Loucy (cell line): ENCODE measurements around the gene MOGAT3.

Experiments
- EZH2phosphoT487 ChIP-seq: fragments of 200-600 bp; IDR thresholded peaks from 2 replicates; pipeline ENCODE4 v1.6.1; 2018; ENCODE audit warnings: antibody characterized with exemption, mild to moderate bottlenecking, moderate library complexity, borderline replicate concordance
- TF ChIP-seq, protein P1 (sequence below): fragments of 200-600 bp; sonication (generic); conservative IDR thresholded peaks from 2 replicates; pipeline ENCODE4 v1.5.1; 2014; ENCODE audit warnings: mild to moderate bottlenecking, antibody characterized with exemption, low read length

DNA sequence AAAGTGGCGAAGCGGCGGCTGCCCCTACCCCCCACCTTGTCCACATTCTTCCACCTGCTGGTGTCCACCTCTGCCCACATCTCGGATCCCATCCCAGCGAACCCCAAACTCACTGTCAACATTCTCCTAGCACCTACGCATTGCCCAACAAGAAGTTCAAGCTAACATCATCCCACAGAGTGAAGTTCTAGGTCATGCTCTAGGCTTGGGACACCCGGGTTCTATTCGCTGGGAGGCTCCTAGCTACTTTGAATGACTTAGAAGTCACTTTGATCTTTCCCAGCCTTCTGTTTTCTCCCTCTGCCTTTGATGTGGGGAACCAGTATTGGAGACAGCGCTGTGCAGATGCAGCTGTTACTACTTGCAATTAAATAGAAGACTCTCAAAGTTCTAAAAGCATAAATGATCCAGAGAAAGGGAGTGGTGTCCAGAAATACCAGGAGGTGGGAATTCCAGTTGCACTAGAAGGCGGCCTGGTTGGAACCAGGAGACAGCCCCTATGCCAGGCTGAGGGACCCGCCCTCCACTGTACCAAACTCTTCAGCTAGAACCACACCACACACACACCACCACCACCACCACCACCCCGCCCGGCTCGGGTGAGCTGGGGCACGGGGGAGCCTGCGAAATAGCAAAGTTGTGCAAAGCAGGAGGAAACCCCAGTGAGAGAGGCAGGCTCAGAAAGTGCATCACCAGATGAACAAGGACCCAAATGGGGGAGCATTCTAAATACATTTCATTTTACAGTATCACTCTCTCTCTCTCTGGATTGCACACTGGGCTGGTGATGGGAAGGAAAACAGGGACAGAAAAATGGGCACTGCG, 30.0 kb downstream of the MOGAT3 start:
- TF ChIP-seq, protein P1, sequence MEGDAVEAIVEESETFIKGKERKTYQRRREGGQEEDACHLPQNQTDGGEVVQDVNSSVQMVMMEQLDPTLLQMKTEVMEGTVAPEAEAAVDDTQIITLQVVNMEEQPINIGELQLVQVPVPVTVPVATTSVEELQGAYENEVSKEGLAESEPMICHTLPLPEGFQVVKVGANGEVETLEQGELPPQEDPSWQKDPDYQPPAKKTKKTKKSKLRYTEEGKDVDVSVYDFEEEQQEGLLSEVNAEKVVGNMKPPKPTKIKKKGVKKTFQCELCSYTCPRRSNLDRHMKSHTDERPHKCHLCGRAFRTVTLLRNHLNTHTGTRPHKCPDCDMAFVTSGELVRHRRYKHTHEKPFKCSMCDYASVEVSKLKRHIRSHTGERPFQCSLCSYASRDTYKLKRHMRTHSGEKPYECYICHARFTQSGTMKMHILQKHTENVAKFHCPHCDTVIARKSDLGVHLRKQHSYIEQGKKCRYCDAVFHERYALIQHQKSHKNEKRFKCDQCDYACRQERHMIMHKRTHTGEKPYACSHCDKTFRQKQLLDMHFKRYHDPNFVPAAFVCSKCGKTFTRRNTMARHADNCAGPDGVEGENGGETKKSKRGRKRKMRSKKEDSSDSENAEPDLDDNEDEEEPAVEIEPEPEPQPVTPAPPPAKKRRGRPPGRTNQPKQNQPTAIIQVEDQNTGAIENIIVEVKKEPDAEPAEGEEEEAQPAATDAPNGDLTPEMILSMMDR: no peak
- TF ChIP-seq EZH2phosphoT487: no peak
